ENCODE results near the gene CYSLTR1. TPM values are rescaled to one million over a fixed set of nuclear protein-coding genes. Genes with fewer than 3 reads are reported as not detected.

Gene CYSLTR1
- total RNA-seq (10 to 100 TPM; 29.4 to 31.2 TPM), polyA plus RNA-seq (10 to 100 TPM; 16.9 to 26.9 TPM)

GRCh38 chrX:78327370-78328086 is at the start of gene CYSLTR1:
CYSLTR1 (minus strand) TSS chrX:78327611; CDS start chrX:78273746, 53,865 bp downstream.
- Mint-ChIP-seq H3K36me3 (peaks cover 0 to 3% of the 10 kb centered on the region in 2 donors), H3K27ac (peak within 1 kb of the TSS; percentile 49 to 93 (median 84)), H3K4me1 (peaks cover 29 to 68% (median 48%) of the 10 kb centered on the region in 4 donors), H3K27me3 (no peaks in the 10 kb centered on the region), H3K4me3 (peak within 1 kb of the TSS; percentile 65 to 91 (median 80)), H3K9me3 (no peaks in the 10 kb centered on the region)
- no peaks in the 10 kb centered on the region for H3K27me3 ChIP-seq (ENCODE audit: insufficient read depth, low read length)
- H3K4me3 ChIP-seq (ENCODE audit: low read length in 2 of 2), result peak within 1 kb of the TSS; percentile 46 to 65
- H3K9me3 ChIP-seq (ENCODE audit: control insufficient read depth in 1 of 2, low read length in 2 of 2), result no peaks in the 10 kb centered on the region
- H3K27ac ChIP-seq (ENCODE audit: low read depth, low read length), result peak within 1 kb of the TSS; percentile 54
- peaks cover 64% of the 10 kb centered on the region for H3K4me1 ChIP-seq (ENCODE audit: insufficient read depth, low read length)
- ChIA-PET POLR2A (ENCODE audit: partially characterized antibody) (no interaction called here), CTCF (ENCODE audit: partially characterized antibody) (no interaction called here)
- H3K36me3 ChIP-seq (ENCODE audit: insufficient read depth, low read length), result no peaks in the 10 kb centered on the region
- intact Hi-C loops (cut with micrococcal nuclease), result loop anchor here (5.0 to 10.0 kb wide), 3 partner anchors 53 to 413 kb away; partner anchors contain the start of gene ATP7A
- peak in 1 of 5 donors; percentile 31 for DNase-seq

GRCh38 chrX:78377186-78377585 is 49.8 kb upstream of the CYSLTR1 start:
- Histone ChIP-seq H3K27me3 (ENCODE audit: insufficient read depth, low read length) (no peaks in the 10 kb centered on the region), H3K4me1 (ENCODE audit: insufficient read depth, low read length) (peaks cover 6% of the 10 kb centered on the region), H3K9me3 (ENCODE audit: control insufficient read depth in 1 of 2, low read length in 2 of 2) (no peaks in the 10 kb centered on the region), H3K4me3 (ENCODE audit: low read length in 2 of 2) (no peak overlapping the region), H3K36me3 (ENCODE audit: insufficient read depth, low read length) (no peaks in the 10 kb centered on the region), H3K27ac (ENCODE audit: low read depth, low read length) (no peak overlapping the region)
- intact Hi-C loops (cut with micrococcal nuclease), result no loop called here
- no peak for DNase-seq
- H3K27ac Mint-ChIP-seq, result no peak overlapping the region
- peaks cover 0 to 10% (median 5%) of the 10 kb centered on the region in 8 donors for H3K9me3 Mint-ChIP-seq
- H3K4me1 Mint-ChIP-seq, result peaks cover 4 to 17% (median 11%) of the 10 kb centered on the region in 4 donors
- no peaks in the 10 kb centered on the region for H3K36me3 Mint-ChIP-seq
- no peaks in the 10 kb centered on the region for H3K27me3 Mint-ChIP-seq
- H3K4me3 Mint-ChIP-seq, result no peak overlapping the region
- CTCF ChIA-PET (ENCODE audit: partially characterized antibody), result no interaction called here
- POLR2A ChIA-PET (ENCODE audit: partially characterized antibody), result no interaction called here

- peak in 4 of 5 donors; percentile 2 to 32 (median 12) for DNase-seq
Measured at GRCh38 chrX:78375894-78376293, 48.5 kb upstream of the CYSLTR1 start.

GRCh38 chrX:78366576-78366975 is 39.2 kb upstream of the CYSLTR1 start:
- Histone ChIP-seq H3K9me3 (ENCODE audit: control insufficient read depth in 1 of 2, low read length in 2 of 2) (no peaks in the 10 kb centered on the region), H3K4me1 (ENCODE audit: insufficient read depth, low read length) (no peaks in the 10 kb centered on the region), H3K4me3 (ENCODE audit: low read length in 2 of 2) (no peak overlapping the region), H3K36me3 (ENCODE audit: insufficient read depth, low read length) (no peaks in the 10 kb centered on the region), H3K27me3 (ENCODE audit: insufficient read depth, low read length) (no peaks in the 10 kb centered on the region), H3K27ac (ENCODE audit: low read depth, low read length) (no peak overlapping the region)
- H3K36me3 Mint-ChIP-seq, result no peaks in the 10 kb centered on the region
- no peaks in the 10 kb centered on the region for H3K27me3 Mint-ChIP-seq
- POLR2A ChIA-PET (ENCODE audit: partially characterized antibody), result no interaction called here
- H3K9me3 Mint-ChIP-seq, result peaks cover 0 to 15% (median 8%) of the 10 kb centered on the region in 8 donors
- intact Hi-C loops (cut with micrococcal nuclease), result no loop called here
- DNase-seq, result no peak
- no peaks in the 10 kb centered on the region for H3K4me1 Mint-ChIP-seq
- H3K4me3 Mint-ChIP-seq, result no peak overlapping the region
- no peak overlapping the region for H3K27ac Mint-ChIP-seq
- CTCF ChIA-PET (ENCODE audit: partially characterized antibody), result no interaction called here

More at GRCh38 chrX:78375894-78376293, 48.5 kb upstream of the CYSLTR1 start:
- Mint-ChIP-seq H3K36me3 (no peaks in the 10 kb centered on the region), H3K9me3 (peaks cover 0 to 17% (median 4%) of the 10 kb centered on the region in 8 donors), H3K4me1 (peaks cover 4 to 17% (median 11%) of the 10 kb centered on the region in 4 donors), H3K4me3 (peak overlapping the region in 1 of 8 donors; percentile 43), H3K27me3 (no peaks in the 10 kb centered on the region), H3K27ac (peak overlapping the region in 3 of 7 donors; percentile 44 to 57 (median 51))
- intact Hi-C loops (cut with micrococcal nuclease), result no loop called here
- ChIA-PET CTCF (ENCODE audit: partially characterized antibody) (no interaction called here), POLR2A (ENCODE audit: partially characterized antibody) (no interaction called here)
- H3K36me3 ChIP-seq (ENCODE audit: insufficient read depth, low read length), result no peaks in the 10 kb centered on the region
- no peaks in the 10 kb centered on the region for H3K27me3 ChIP-seq (ENCODE audit: insufficient read depth, low read length)
- no peaks in the 10 kb centered on the region for H3K9me3 ChIP-seq (ENCODE audit: control insufficient read depth in 1 of 2, low read length in 2 of 2)
- H3K27ac ChIP-seq (ENCODE audit: low read depth, low read length), result no peak overlapping the region
- peaks cover 6% of the 10 kb centered on the region for H3K4me1 ChIP-seq (ENCODE audit: insufficient read depth, low read length)
- no peak overlapping the region for H3K4me3 ChIP-seq (ENCODE audit: low read length in 2 of 2)

GRCh38 chrX:78357342-78358055 is 30.1 kb upstream of the CYSLTR1 start:
- no peaks in the 10 kb centered on the region for H3K27me3 Mint-ChIP-seq
- H3K9me3 Mint-ChIP-seq, result peaks cover 0 to 9% (median 5%) of the 10 kb centered on the region in 8 donors
- DNase-seq, result no peak
- no peaks in the 10 kb centered on the region for H3K4me1 Mint-ChIP-seq
- Histone ChIP-seq H3K4me1 (ENCODE audit: insufficient read depth, low read length) (no peaks in the 10 kb centered on the region), H3K36me3 (ENCODE audit: insufficient read depth, low read length) (no peaks in the 10 kb centered on the region), H3K27ac (ENCODE audit: low read depth, low read length) (no peak overlapping the region), H3K9me3 (ENCODE audit: control insufficient read depth in 1 of 2, low read length in 2 of 2) (no peaks in the 10 kb centered on the region), H3K27me3 (ENCODE audit: insufficient read depth, low read length) (no peaks in the 10 kb centered on the region), H3K4me3 (ENCODE audit: low read length in 2 of 2) (no peak overlapping the region)
- H3K27ac Mint-ChIP-seq, result no peak overlapping the region
- no peaks in the 10 kb centered on the region for H3K36me3 Mint-ChIP-seq
- no peak overlapping the region for H3K4me3 Mint-ChIP-seq
- intact Hi-C loops (cut with micrococcal nuclease), result no loop called here
- POLR2A ChIA-PET (ENCODE audit: partially characterized antibody), result no interaction called here
- CTCF ChIA-PET (ENCODE audit: partially characterized antibody), result no interaction called here

GRCh38 chrX:78333521-78333920 is 6.1 kb upstream of the CYSLTR1 start:
- peaks cover 74% of the 10 kb centered on the region for H3K4me1 ChIP-seq (ENCODE audit: insufficient read depth, low read length)
- peak overlapping the region in 4 of 8 donors; percentile 4 to 70 (median 60) for H3K4me3 Mint-ChIP-seq
- peak; percentile 55 to 79 (median 69) for DNase-seq
- H3K27me3 Mint-ChIP-seq, result no peaks in the 10 kb centered on the region
- peaks cover 0 to 7% (median 0%) of the 10 kb centered on the region in 8 donors for H3K9me3 Mint-ChIP-seq
- H3K4me3 ChIP-seq (ENCODE audit: low read length in 2 of 2), result no peak overlapping the region
- intact Hi-C loops (cut with micrococcal nuclease), result loop anchor here (1.0 to 5.0 kb wide), 3 partner anchors 10 to 196 kb away; partner anchors contain the start of gene TAF9B
- H3K4me1 Mint-ChIP-seq, result peaks cover 38 to 81% (median 54%) of the 10 kb centered on the region in 4 donors
- ChIA-PET POLR2A (ENCODE audit: partially characterized antibody) (interaction anchor here (1.4 to 1.9 kb wide), 2 partner anchors 11 to 45 kb away, joined by 5 to 13 read pairs; no protein-coding TSS in a partner anchor), CTCF (ENCODE audit: partially characterized antibody) (interaction anchor here (0.9 to 1.4 kb wide), 2 partner anchors 11 to 194 kb away, joined by 3 to 4 read pairs; partner anchors contain the start of gene TAF9B)
- no peaks in the 10 kb centered on the region for H3K36me3 ChIP-seq (ENCODE audit: insufficient read depth, low read length)
- H3K27ac ChIP-seq (ENCODE audit: low read depth, low read length), result peak overlapping the region; percentile 53
- peak overlapping the region; percentile 86 to 95 (median 93) for H3K27ac Mint-ChIP-seq
- no peaks in the 10 kb centered on the region for H3K27me3 ChIP-seq (ENCODE audit: insufficient read depth, low read length)
- H3K9me3 ChIP-seq (ENCODE audit: control insufficient read depth in 1 of 2, low read length in 2 of 2), result no peaks in the 10 kb centered on the region
- H3K36me3 Mint-ChIP-seq, result peaks cover 0 to 1% of the 10 kb centered on the region in 2 donors

GRCh38 chrX:78331708-78332107 is 4.3 kb upstream of the CYSLTR1 start:
- Mint-ChIP-seq H3K4me1 (peaks cover 45 to 88% (median 60%) of the 10 kb centered on the region in 4 donors), H3K36me3 (peaks cover 0 to 5% of the 10 kb centered on the region in 2 donors), H3K27me3 (no peaks in the 10 kb centered on the region), H3K27ac (peak overlapping the region; percentile 50 to 92 (median 84)), H3K4me3 (peak overlapping the region in 6 of 8 donors; percentile 2 to 57 (median 28)), H3K9me3 (peaks cover 0 to 7% (median 0%) of the 10 kb centered on the region in 8 donors)
- ChIA-PET POLR2A (ENCODE audit: partially characterized antibody) (interaction anchor here (1.2 kb wide), 1 partner anchor 10 kb away, joined by 7 read pairs; no protein-coding TSS in a partner anchor), CTCF (ENCODE audit: partially characterized antibody) (no interaction called here)
- H3K4me1 ChIP-seq (ENCODE audit: insufficient read depth, low read length), result peaks cover 83% of the 10 kb centered on the region
- no peak overlapping the region for H3K4me3 ChIP-seq (ENCODE audit: low read length in 2 of 2)
- H3K36me3 ChIP-seq (ENCODE audit: insufficient read depth, low read length), result no peaks in the 10 kb centered on the region
- no peaks in the 10 kb centered on the region for H3K27me3 ChIP-seq (ENCODE audit: insufficient read depth, low read length)
- no peaks in the 10 kb centered on the region for H3K9me3 ChIP-seq (ENCODE audit: control insufficient read depth in 1 of 2, low read length in 2 of 2)
- peak in 1 of 5 donors; percentile 29 for DNase-seq
- intact Hi-C loops (cut with micrococcal nuclease), result loop anchor here (5.0 kb wide), 1 partner anchor 194 kb away; the partner anchor contains the start of gene TAF9B
- H3K27ac ChIP-seq (ENCODE audit: low read depth, low read length), result no peak overlapping the region

Measured in CD4-positive, alpha-beta memory T cell (primary cell).